ENCODE results near the gene CMKLR1.

DNA sequence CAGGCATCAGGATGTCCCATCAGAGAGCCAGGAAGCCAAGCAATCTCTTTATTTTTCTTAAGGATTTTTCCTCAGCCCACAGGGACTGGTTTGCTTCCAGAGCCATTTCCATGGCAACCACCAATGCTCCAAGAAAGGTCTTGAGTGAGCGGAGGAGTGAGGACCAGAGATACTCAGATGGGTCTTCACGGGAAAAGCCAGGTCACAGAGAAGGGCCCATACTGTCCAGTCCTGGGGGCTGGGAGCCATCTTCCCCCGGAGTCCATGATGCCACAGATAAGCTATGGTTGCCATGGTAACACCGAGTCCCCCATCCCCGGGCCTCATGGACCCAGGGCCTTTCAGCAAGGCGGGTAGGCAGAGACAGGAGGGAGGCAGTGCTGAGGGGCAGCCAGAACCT is 28.6 kb downstream of the CMKLR1 start:
- TF ChIP-seq, protein P1, sequence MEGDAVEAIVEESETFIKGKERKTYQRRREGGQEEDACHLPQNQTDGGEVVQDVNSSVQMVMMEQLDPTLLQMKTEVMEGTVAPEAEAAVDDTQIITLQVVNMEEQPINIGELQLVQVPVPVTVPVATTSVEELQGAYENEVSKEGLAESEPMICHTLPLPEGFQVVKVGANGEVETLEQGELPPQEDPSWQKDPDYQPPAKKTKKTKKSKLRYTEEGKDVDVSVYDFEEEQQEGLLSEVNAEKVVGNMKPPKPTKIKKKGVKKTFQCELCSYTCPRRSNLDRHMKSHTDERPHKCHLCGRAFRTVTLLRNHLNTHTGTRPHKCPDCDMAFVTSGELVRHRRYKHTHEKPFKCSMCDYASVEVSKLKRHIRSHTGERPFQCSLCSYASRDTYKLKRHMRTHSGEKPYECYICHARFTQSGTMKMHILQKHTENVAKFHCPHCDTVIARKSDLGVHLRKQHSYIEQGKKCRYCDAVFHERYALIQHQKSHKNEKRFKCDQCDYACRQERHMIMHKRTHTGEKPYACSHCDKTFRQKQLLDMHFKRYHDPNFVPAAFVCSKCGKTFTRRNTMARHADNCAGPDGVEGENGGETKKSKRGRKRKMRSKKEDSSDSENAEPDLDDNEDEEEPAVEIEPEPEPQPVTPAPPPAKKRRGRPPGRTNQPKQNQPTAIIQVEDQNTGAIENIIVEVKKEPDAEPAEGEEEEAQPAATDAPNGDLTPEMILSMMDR (conservative IDR thresholded peaks at IDR 0.05; ENCODE audit: low read depth, low read length) = no peak
- TF ChIP-seq EZH2 (IDR thresholded peaks at IDR 0.05; ENCODE audit: borderline replicate concordance, low read depth, low read length, poor library complexity, severe bottlenecking) = no peak

Data from A673 (cell line).